ENCODE results near the gene NFE2L3.
A peak's percentile ranks its signal among the peaks of the same experiment; 100 is the strongest.

NFE2L3 gene

DNA sequence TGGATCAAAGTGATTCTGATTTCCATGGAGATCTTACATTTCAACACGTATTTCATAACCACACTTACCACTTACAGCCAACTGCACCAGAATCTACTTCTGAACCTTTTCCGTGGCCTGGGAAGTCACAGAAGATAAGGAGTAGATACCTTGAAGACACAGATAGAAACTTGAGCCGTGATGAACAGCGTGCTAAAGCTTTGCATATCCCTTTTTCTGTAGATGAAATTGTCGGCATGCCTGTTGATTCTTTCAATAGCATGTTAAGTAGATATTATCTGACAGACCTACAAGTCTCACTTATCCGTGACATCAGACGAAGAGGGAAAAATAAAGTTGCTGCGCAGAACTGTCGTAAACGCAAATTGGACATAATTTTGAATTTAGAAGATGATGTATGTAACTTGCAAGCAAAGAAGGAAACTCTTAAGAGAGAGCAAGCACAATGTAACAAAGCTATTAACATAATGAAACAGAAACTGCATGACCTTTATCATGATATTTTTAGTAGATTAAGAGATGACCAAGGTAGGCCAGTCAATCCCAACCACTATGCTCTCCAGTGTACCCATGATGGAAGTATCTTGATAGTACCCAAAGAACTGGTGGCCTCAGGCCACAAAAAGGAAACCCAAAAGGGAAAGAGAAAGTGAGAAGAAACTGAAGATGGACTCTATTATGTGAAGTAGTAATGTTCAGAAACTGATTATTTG is 33.3 kb downstream of the NFE2L3 start:
- H2AFZ ChIP-seq (ENCODE audit: low read length), result no peak overlapping the region
- H3F3A ChIP-seq (ENCODE audit: insufficient read depth, low read length), result peaks cover 68% of the 10 kb centered on the region
- no peaks in the 10 kb centered on the region for H3K79me2 ChIP-seq (ENCODE audit: insufficient read depth, low read length)
- H3K9me3 ChIP-seq (ENCODE audit: low read length), result no peaks in the 10 kb centered on the region
- H3K4me2 ChIP-seq (ENCODE audit: low read length), result no peak overlapping the region
- TF ChIP-seq, protein P1, sequence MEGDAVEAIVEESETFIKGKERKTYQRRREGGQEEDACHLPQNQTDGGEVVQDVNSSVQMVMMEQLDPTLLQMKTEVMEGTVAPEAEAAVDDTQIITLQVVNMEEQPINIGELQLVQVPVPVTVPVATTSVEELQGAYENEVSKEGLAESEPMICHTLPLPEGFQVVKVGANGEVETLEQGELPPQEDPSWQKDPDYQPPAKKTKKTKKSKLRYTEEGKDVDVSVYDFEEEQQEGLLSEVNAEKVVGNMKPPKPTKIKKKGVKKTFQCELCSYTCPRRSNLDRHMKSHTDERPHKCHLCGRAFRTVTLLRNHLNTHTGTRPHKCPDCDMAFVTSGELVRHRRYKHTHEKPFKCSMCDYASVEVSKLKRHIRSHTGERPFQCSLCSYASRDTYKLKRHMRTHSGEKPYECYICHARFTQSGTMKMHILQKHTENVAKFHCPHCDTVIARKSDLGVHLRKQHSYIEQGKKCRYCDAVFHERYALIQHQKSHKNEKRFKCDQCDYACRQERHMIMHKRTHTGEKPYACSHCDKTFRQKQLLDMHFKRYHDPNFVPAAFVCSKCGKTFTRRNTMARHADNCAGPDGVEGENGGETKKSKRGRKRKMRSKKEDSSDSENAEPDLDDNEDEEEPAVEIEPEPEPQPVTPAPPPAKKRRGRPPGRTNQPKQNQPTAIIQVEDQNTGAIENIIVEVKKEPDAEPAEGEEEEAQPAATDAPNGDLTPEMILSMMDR (IDR thresholded peaks at IDR 0.05; ENCODE audit: low read length), result no peak
- TF ChIP-seq EZH2 (IDR thresholded peaks at IDR 0.05; ENCODE audit: borderline replicate concordance, low read length), result no peak
- no peaks in the 10 kb centered on the region for H3K9me2 ChIP-seq (ENCODE audit: low read depth, low read length)
- peaks cover 53% of the 10 kb centered on the region for H3K36me3 ChIP-seq (ENCODE audit: insufficient read depth, low read length)
- peak overlapping the region; percentile 59 for H3K27ac ChIP-seq (ENCODE audit: low read depth, low read length, poor library complexity, severe bottlenecking)
- no peak overlapping the region for H3K9ac ChIP-seq (ENCODE audit: low read length)
- peaks cover 24% of the 10 kb centered on the region for H3K4me1 ChIP-seq (ENCODE audit: insufficient read depth, low read length, severe bottlenecking)
- no peak overlapping the region for H3K4me3 ChIP-seq (ENCODE audit: low read depth, low read length, poor library complexity, severe bottlenecking)
- H4K20me1 ChIP-seq (ENCODE audit: insufficient read depth, low read length), result no peaks in the 10 kb centered on the region
- H3K27me3 ChIP-seq (ENCODE audit: insufficient read depth, low read length), result no peaks in the 10 kb centered on the region

DNA sequence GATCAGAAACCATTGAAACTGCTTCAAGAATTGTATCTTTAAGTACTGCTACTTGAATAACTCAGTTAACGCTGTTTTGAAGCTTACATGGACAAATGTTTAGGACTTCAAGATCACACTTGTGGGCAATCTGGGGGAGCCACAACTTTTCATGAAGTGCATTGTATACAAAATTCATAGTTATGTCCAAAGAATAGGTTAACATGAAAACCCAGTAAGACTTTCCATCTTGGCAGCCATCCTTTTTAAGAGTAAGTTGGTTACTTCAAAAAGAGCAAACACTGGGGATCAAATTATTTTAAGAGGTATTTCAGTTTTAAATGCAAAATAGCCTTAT is 33.8 kb downstream of the NFE2L3 start:
- Histone ChIP-seq H3K4me2 (ENCODE audit: low read length) (no peak overlapping the region), H3K36me3 (ENCODE audit: insufficient read depth, low read length) (peaks cover 54% of the 10 kb centered on the region), H3K27ac (ENCODE audit: low read depth, low read length, poor library complexity, severe bottlenecking) (peak overlapping the region; percentile 59), H3K79me2 (ENCODE audit: insufficient read depth, low read length) (no peaks in the 10 kb centered on the region), H3K4me1 (ENCODE audit: insufficient read depth, low read length, severe bottlenecking) (peaks cover 29% of the 10 kb centered on the region), H2AFZ (ENCODE audit: low read length) (no peak overlapping the region), H3K9me2 (ENCODE audit: low read depth, low read length) (no peaks in the 10 kb centered on the region), H3K27me3 (ENCODE audit: insufficient read depth, low read length) (no peaks in the 10 kb centered on the region), H3F3A (ENCODE audit: insufficient read depth, low read length) (peaks cover 70% of the 10 kb centered on the region), H4K20me1 (ENCODE audit: insufficient read depth, low read length) (no peaks in the 10 kb centered on the region), H3K4me3 (ENCODE audit: low read depth, low read length, poor library complexity, severe bottlenecking) (no peak overlapping the region), H3K9ac (ENCODE audit: low read length) (no peak overlapping the region), H3K9me3 (ENCODE audit: low read length) (no peaks in the 10 kb centered on the region)
- TF ChIP-seq, protein P1 (IDR thresholded peaks at IDR 0.05; ENCODE audit: low read length), result no peak
- TF ChIP-seq EZH2 (IDR thresholded peaks at IDR 0.05; ENCODE audit: borderline replicate concordance, low read length), result no peak

DNA sequence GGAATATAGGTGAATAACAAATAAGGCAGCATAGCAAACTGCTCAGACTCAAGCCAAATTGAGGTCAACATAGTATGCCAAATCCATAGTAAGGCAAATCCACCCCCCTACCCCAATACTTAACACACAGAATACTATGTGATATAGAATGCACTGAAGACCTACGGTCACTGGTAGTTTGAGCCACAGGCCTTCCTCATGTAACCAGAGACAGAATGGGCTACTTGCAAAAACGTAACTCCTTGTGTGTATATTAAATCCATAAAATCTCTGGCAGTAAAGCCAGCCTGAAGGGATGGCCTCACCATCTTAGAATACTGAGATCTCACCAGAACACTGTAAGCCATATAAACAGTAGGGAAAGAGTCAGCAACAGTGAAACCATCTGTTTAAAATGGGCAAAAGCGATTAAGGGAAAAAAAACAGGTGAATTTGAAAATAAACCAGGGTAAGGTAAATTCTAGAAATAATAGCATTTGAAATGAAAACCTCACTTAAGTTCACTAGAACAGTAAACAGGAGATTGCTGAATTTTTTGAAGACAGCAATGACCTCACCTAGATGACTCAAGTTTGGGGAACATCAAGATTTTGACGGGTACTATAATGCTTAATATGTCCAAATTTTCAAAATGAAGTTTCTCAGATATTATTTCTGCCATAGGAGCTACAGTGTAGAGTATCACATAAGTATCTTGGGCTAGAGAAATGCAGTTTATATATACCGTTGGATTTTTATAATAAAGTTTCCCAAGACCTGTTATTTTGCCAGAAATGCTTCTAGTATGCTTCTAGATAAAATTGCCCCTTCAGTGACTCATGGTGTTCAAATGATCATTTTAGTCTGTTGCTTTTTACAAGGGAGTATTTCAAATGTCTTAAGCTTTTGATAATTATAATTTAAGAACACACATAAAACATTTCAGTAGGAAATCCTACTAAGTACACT is 34.6 kb downstream of the NFE2L3 start:
- H3K4me3 ChIP-seq (ENCODE audit: low read depth, low read length, poor library complexity, severe bottlenecking), result no peak overlapping the region
- H3K27ac ChIP-seq (ENCODE audit: low read depth, low read length, poor library complexity, severe bottlenecking), result peak overlapping the region; percentile 65
- H3K9me3 ChIP-seq (ENCODE audit: low read length), result no peaks in the 10 kb centered on the region
- H3K9ac ChIP-seq (ENCODE audit: low read length), result no peak overlapping the region
- peaks cover 32% of the 10 kb centered on the region for H3K4me1 ChIP-seq (ENCODE audit: insufficient read depth, low read length, severe bottlenecking)
- peaks cover 62% of the 10 kb centered on the region for H3K36me3 ChIP-seq (ENCODE audit: insufficient read depth, low read length)
- H3K4me2 ChIP-seq (ENCODE audit: low read length), result no peak overlapping the region
- H3F3A ChIP-seq (ENCODE audit: insufficient read depth, low read length), result peaks cover 78% of the 10 kb centered on the region
- no peaks in the 10 kb centered on the region; the same call in 1 of the 2 replicates for H3K79me2 ChIP-seq (ENCODE audit: insufficient read depth, low read length)
- no peaks in the 10 kb centered on the region for H3K27me3 ChIP-seq (ENCODE audit: insufficient read depth, low read length)
- TF ChIP-seq EZH2 (IDR thresholded peaks at IDR 0.05; ENCODE audit: borderline replicate concordance, low read length), result no peak
- TF ChIP-seq, protein P1 (IDR thresholded peaks at IDR 0.05; ENCODE audit: low read length), result no peak
- no peaks in the 10 kb centered on the region for H3K9me2 ChIP-seq (ENCODE audit: low read depth, low read length)
- H2AFZ ChIP-seq (ENCODE audit: low read length), result no peak overlapping the region
- H4K20me1 ChIP-seq (ENCODE audit: insufficient read depth, low read length), result no peaks in the 10 kb centered on the region; the same call in 1 of the 2 replicates
